ENCODE data around the gene SECTM1.

DNA sequence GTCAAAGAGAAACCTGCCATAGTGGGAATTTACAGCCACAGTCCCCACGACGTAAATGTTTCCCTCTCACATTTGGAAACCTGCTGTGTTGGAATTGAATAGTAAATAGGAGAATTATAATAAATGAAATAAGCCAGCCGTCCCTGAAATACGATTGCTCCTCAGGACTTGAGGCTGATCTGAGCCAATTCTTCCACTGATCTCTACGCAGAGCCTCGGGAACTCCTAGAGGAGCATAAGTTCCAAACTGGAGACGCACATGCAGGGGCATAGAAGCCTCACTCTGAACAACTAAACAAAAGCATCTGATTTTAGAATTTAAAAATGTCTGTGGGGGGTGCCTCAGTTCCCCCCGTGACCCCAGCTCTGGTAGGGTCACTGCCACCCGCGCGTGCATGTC lies 15.3 kb upstream of the SECTM1 start:
- TF ChIP-seq, protein P1, sequence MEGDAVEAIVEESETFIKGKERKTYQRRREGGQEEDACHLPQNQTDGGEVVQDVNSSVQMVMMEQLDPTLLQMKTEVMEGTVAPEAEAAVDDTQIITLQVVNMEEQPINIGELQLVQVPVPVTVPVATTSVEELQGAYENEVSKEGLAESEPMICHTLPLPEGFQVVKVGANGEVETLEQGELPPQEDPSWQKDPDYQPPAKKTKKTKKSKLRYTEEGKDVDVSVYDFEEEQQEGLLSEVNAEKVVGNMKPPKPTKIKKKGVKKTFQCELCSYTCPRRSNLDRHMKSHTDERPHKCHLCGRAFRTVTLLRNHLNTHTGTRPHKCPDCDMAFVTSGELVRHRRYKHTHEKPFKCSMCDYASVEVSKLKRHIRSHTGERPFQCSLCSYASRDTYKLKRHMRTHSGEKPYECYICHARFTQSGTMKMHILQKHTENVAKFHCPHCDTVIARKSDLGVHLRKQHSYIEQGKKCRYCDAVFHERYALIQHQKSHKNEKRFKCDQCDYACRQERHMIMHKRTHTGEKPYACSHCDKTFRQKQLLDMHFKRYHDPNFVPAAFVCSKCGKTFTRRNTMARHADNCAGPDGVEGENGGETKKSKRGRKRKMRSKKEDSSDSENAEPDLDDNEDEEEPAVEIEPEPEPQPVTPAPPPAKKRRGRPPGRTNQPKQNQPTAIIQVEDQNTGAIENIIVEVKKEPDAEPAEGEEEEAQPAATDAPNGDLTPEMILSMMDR (IDR thresholded peaks at IDR 0.05; ENCODE audit: poor library complexity), result no peak
- TF ChIP-seq EZH2 (IDR thresholded peaks at IDR 0.05; ENCODE audit: borderline replicate concordance) (no peak), EZH2phosphoT487 (IDR thresholded peaks at IDR 0.05; ENCODE audit: low read depth, severe bottlenecking, unreplicated experiment) (no peak)

All from hepatocyte (in vitro differentiated cells).